ENCODE results near the gene LENEP. TPM values are rescaled to one million over a fixed set of nuclear protein-coding genes. Genes with fewer than 3 reads are reported as not detected.

Gene LENEP
- total RNA-seq, 2 donors from 2014 or later, result not detected

DNA sequence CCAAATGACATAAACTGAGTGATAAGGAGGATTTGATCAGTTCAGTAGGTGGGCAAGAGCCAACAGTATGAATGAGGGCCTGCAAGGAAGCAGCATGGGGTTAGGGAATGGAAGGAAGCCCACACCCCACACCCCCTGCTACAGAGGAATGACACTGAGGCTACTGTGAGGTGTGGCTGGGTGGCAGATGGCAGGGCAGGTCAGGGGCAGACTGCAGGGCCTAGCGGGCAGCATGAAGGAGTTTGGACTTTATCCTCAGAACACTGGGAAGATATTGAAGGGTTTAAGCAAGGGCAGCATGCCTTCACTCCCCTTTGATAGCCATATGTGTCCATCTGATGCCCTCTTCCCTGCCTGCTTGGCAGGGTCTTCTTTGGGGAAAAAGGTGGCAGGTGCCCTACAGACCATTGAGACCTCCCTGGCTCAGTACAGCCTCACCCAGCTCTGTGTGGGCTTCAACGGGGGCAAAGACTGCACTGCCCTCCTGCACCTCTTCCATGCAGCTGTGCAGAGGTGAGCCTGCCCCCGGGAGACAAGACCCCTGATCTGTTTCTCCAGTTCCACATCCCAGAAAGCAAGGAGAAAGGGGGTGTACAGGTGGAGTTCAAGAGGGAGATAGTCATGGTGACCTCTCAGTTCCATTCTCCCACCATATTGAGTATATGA is 4.1 kb upstream of the LENEP start:
- Histone ChIP-seq H3K4me3 (no peak overlapping the region), H3K36me3 (peaks cover 25% of the 10 kb centered on the region), H3K4me1 (peaks cover 0 to under 1% of the 10 kb centered on the region in 2 donors), H3K9me3 (no peaks in the 10 kb centered on the region), H3K27me3 (no peaks in the 10 kb centered on the region), H3K27ac (no peak overlapping the region)
- DNase-seq (ENCODE audit: low spot score), result no peak
- TF ChIP-seq, protein P1, sequence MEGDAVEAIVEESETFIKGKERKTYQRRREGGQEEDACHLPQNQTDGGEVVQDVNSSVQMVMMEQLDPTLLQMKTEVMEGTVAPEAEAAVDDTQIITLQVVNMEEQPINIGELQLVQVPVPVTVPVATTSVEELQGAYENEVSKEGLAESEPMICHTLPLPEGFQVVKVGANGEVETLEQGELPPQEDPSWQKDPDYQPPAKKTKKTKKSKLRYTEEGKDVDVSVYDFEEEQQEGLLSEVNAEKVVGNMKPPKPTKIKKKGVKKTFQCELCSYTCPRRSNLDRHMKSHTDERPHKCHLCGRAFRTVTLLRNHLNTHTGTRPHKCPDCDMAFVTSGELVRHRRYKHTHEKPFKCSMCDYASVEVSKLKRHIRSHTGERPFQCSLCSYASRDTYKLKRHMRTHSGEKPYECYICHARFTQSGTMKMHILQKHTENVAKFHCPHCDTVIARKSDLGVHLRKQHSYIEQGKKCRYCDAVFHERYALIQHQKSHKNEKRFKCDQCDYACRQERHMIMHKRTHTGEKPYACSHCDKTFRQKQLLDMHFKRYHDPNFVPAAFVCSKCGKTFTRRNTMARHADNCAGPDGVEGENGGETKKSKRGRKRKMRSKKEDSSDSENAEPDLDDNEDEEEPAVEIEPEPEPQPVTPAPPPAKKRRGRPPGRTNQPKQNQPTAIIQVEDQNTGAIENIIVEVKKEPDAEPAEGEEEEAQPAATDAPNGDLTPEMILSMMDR (IDR thresholded peaks at IDR 0.05), result no peak

DNA sequence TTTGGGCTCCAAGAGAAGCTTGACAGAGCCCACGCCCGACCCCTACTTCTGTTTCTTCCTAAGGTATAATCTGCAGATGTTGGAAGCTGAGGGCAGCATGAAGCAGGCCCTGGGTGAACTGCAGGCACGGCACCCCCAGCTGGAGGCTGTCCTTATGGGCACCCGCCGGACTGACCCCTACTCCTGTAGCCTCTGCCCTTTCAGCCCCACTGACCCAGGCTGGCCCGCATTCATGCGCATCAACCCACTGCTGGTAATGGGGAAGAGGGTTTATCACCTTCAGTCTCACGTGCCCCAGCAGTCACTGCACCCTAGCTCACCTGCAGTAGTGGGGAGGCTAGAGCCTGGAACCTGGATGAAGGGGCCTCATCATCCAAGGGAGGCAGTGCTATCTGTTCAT is 3.1 kb upstream of the LENEP start:
- Histone ChIP-seq H3K27me3 (no peaks in the 10 kb centered on the region), H3K9me3 (no peaks in the 10 kb centered on the region), H3K36me3 (peaks cover 25% of the 10 kb centered on the region), H3K4me1 (no peaks in the 10 kb centered on the region), H3K4me3 (no peak overlapping the region), H3K27ac (no peak overlapping the region)
- DNase-seq (ENCODE audit: low spot score), result no peak
- TF ChIP-seq, protein P1 (IDR thresholded peaks at IDR 0.05), result no peak

DNA sequence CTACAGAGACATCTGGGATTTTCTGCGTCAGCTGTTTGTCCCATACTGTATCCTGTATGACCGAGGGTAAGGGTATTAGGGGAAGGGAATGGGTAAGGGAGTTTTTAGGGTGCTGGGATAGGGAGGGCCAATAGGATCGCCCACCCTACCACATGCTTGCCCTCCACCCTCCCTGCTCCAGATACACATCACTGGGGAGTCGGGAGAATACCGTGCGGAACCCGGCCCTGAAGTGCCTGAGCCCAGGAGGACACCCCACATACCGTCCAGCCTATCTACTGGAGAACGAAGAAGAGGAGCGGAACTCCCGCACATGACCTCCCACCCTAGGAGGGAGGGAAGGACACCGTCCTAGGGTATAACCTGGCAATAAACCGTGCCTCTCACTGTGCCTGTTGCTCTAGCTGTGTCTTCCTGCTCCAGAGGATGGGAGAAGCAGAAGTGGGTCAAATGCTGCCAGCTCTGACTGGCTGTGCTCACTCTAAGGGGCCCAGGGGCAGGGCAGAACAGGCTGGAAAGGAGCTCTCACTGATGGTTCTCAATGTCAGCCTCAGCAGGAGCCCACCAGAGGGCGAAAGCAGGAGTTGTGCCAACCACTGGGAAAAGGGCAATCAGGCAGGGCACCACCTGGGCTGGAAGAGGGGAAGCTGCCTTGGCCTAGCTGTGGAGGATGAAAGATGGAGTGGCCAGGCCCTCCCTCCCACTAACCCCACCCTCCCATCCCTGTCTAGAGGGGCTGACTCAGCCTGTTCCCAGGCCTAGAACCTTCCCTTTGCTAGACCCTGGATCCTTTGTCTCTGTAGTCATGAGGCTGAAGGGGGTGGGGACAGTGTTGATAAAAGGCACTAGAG is 440 bp upstream of the LENEP start:
- Histone ChIP-seq H3K4me1 (no peaks in the 10 kb centered on the region), H3K27ac (no peak overlapping the region), H3K4me3 (no peak overlapping the region), H3K27me3 (no peaks in the 10 kb centered on the region), H3K36me3 (peaks cover 22% of the 10 kb centered on the region), H3K9me3 (no peaks in the 10 kb centered on the region)
- no peak for DNase-seq (ENCODE audit: low spot score)
- TF ChIP-seq, protein P1 (IDR thresholded peaks at IDR 0.05), result no peak

DNA sequence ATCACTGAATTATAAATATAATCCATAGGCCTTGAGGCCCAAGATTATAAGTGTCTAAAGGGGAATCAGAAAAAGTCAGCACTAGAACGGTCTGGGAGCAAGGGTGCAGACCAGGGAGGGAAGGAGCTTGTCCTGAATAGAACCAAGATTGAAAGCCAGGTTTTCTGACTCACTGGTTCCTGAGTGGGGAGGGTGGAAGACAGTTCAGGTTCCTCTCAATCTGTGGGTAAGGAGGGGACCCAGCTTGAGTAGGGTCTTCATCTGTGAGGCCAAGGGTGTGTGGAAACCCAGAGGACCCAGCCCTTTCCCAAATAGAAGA is 842 bp downstream of the LENEP start:
- Histone ChIP-seq H3K36me3 (peaks cover 11% of the 10 kb centered on the region), H3K4me1 (peaks cover 0 to 6% of the 10 kb centered on the region in 2 donors), H3K27ac (no peak overlapping the region), H3K4me3 (no peak overlapping the region), H3K9me3 (no peaks in the 10 kb centered on the region), H3K27me3 (no peaks in the 10 kb centered on the region)
- DNase-seq (ENCODE audit: low spot score), result no peak
- TF ChIP-seq, protein P1 (IDR thresholded peaks at IDR 0.05), result no peak

DNA sequence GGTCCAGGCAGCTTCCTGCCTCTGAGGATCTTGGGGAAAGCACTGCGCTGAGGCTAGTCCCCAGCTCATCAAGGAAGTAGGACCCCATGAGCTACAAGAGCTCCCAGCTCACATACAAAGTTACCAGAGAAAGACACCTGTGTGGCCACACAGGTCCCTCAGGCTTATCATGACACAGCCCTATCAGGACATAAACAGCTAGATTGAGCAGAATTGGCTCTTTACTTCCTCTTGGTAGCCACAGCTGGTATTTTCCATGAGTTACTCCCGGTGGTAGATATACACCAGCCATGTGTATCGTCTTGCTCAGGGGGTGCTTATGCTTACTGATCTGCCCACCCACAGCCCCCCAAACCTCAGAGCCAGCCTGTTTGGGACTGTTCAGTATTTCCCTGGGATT is 1.2 kb downstream of the LENEP start:
- Histone ChIP-seq H3K4me1 (peaks cover 0 to 10% of the 10 kb centered on the region in 2 donors), H3K36me3 (peaks cover 8% of the 10 kb centered on the region), H3K4me3 (no peak overlapping the region), H3K9me3 (no peaks in the 10 kb centered on the region), H3K27me3 (no peaks in the 10 kb centered on the region), H3K27ac (no peak overlapping the region)
- no peak for DNase-seq (ENCODE audit: low spot score)
- TF ChIP-seq, protein P1 (IDR thresholded peaks at IDR 0.05), result no peak
